ENCODE results near the gene CELF4. TPM values are rescaled to one million over a fixed set of nuclear protein-coding genes. Genes with fewer than 3 reads are reported as not detected.

CELF4 gene
- total and polyA plus RNA-seq, 2 donors (not counting 3 experiments of a cell fraction or from before 2014, with no cell fraction given): not detected

DNA sequence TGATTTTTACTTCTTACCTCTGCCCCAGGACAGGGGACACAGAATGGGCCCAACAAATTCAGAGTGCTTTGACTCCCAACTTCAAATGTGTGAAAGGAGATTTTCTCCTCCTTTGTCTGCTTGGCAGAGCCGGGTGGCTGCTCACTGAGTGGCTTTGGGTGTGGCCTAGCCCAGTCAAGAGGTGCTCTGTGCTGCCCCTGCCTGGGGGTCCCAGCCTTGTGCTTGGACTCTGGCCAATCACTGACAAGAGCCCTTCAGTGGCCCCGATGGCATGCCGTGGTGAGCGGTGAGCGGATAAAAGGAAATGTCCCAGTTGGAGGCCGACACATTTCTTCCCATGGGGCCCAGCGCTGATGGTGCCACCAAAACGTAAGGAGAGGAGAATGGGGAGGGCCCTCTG lies 259.2 kb downstream of the CELF4 start:
- POLR2A ChIA-PET: no interaction called here
- H3K4me2 ChIP-seq (ENCODE audit: insufficient read depth, low read length): no peak overlapping the region
- CTCF ChIA-PET: no interaction called here

DNA sequence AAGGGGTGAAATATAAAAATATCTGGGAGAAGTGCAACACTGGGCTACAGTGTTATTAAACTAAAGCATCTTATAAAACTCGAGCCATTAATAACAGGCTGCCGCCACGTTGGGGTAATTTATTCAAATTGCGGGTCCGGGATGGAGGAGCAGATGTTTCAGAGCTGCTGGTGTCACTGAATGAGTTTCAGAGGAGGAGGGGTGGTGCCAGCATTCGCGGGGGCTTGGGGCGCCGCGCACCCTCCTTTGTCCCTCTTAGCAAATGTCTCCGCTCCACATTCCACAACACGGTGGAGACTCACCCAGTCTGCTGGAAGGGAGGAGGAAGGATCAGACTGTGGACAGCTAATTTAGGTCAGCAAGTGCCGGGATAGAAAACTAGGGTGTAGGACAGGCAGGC lies 260.5 kb downstream of the CELF4 start:
- ChIA-PET POLR2A (no interaction called here), CTCF (no interaction called here)
- Histone ChIP-seq H3K27me3 (ENCODE audit: control insufficient read depth in 2 of 2, insufficient read depth in 2 of 2, low read length in 2 of 2) (no peaks in the 10 kb centered on the region), H4K20me1 (replicated peaks; ENCODE audit: control insufficient read depth, extremely low read depth, insufficient read depth, low read length) (no peaks in the 10 kb centered on the region), H2AFZ (ENCODE audit: low read depth, low read length) (no peak overlapping the region), H3K79me2 (ENCODE audit: control insufficient read depth, insufficient read depth, low read length) (no peaks in the 10 kb centered on the region), H3K4me1 (ENCODE audit: control insufficient read depth, extremely low read depth, insufficient read depth, low read length) (no peaks in the 10 kb centered on the region), H3K4me3 (replicated peaks in 1 of 3; ENCODE audit: insufficient read depth in 1 of 3, low read depth in 1 of 3, low read length in 3 of 3) (no peak overlapping the region), H3K9me3 (replicated peaks; ENCODE audit: control insufficient read depth, insufficient read depth, low read length) (no peaks in the 10 kb centered on the region), H3K36me3 (ENCODE audit: control insufficient read depth in 2 of 2, extremely low read depth in 1 of 2, insufficient read depth in 2 of 2, low read length in 2 of 2) (no peaks in the 10 kb centered on the region), H3K27ac (ENCODE audit: insufficient read depth, low read depth, low read length) (no peak overlapping the region), H3K9me1 (replicated peaks; ENCODE audit: control insufficient read depth, extremely low read depth, insufficient read depth, low read length) (no peaks in the 10 kb centered on the region), H3K9ac (replicated peaks; ENCODE audit: extremely low read depth, insufficient read depth, low read length) (no peak overlapping the region), H3K4me2 (ENCODE audit: insufficient read depth, low read length) (no peak overlapping the region)
- intact Hi-C loops (cut with micrococcal nuclease): no loop called here
- dilution Hi-C loops (cut with MboI; ENCODE audit: extremely low pct_ligation_motif_present, low sequenced_read_pairs): no loop called here
- FAIRE-seq (no peak), DNase-seq (ENCODE audit: low read depth, low spot score) (no peak)
- TF ChIP-seq, protein P1, sequence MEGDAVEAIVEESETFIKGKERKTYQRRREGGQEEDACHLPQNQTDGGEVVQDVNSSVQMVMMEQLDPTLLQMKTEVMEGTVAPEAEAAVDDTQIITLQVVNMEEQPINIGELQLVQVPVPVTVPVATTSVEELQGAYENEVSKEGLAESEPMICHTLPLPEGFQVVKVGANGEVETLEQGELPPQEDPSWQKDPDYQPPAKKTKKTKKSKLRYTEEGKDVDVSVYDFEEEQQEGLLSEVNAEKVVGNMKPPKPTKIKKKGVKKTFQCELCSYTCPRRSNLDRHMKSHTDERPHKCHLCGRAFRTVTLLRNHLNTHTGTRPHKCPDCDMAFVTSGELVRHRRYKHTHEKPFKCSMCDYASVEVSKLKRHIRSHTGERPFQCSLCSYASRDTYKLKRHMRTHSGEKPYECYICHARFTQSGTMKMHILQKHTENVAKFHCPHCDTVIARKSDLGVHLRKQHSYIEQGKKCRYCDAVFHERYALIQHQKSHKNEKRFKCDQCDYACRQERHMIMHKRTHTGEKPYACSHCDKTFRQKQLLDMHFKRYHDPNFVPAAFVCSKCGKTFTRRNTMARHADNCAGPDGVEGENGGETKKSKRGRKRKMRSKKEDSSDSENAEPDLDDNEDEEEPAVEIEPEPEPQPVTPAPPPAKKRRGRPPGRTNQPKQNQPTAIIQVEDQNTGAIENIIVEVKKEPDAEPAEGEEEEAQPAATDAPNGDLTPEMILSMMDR (IDR thresholded peaks at IDR 0.05; ENCODE audit: extremely low read depth in 1 of 2, insufficient read depth in 1 of 2, low read depth in 1 of 2, low read length in 2 of 2): no peak
- TF ChIP-seq, protein P2, sequence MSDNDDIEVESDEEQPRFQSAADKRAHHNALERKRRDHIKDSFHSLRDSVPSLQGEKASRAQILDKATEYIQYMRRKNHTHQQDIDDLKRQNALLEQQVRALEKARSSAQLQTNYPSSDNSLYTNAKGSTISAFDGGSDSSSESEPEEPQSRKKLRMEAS (IDR thresholded peaks at IDR 0.05; ENCODE audit: insufficient read depth, insufficient read length): no peak
- TF ChIP-seq MYC (IDR thresholded peaks at IDR 0.05; ENCODE audit: low read depth, low read length) (no peak), GATA2 (IDR thresholded peaks at IDR 0.05; ENCODE audit: insufficient read depth, insufficient read length, low read depth, low read length) (no peak), EZH2 (IDR thresholded peaks at IDR 0.05; ENCODE audit: borderline replicate concordance, low read depth, low read length, severe bottlenecking) (no peak), FOS (IDR thresholded peaks at IDR 0.05; ENCODE audit: borderline replicate concordance, insufficient read depth, low read length) (no peak), JUN (IDR thresholded peaks at IDR 0.05; ENCODE audit: borderline replicate concordance, insufficient read depth, insufficient read length, low read depth) (no peak), POLR2AphosphoS5 (IDR thresholded peaks at IDR 0.05; ENCODE audit: insufficient read depth, low read depth, low read length) (no peak), POLR2A (IDR thresholded peaks at IDR 0.05; ENCODE audit: low read depth, low read length) (no peak)
- BruUV-seq (replicated peaks): no TSS peak

More for the DNA sequence above, 259.2 kb downstream of the CELF4 start:
- intact Hi-C loops (cut with micrococcal nuclease) (no loop called here), dilution Hi-C loops (cut with MboI; ENCODE audit: extremely low pct_ligation_motif_present, low sequenced_read_pairs) (no loop called here)
- no peaks in the 10 kb centered on the region for H3K79me2 ChIP-seq (ENCODE audit: control insufficient read depth, insufficient read depth, low read length)
- BruUV-seq (replicated peaks): no TSS peak
- H4K20me1 ChIP-seq (replicated peaks; ENCODE audit: control insufficient read depth, extremely low read depth, insufficient read depth, low read length): no peaks in the 10 kb centered on the region
- no peak overlapping the region for H3K27ac ChIP-seq (ENCODE audit: insufficient read depth, low read depth, low read length)
- H3K4me1 ChIP-seq (ENCODE audit: control insufficient read depth, extremely low read depth, insufficient read depth, low read length): no peaks in the 10 kb centered on the region
- no peaks in the 10 kb centered on the region for H3K9me3 ChIP-seq (replicated peaks; ENCODE audit: control insufficient read depth, insufficient read depth, low read length)
- H3K36me3 ChIP-seq (ENCODE audit: control insufficient read depth in 2 of 2, extremely low read depth in 1 of 2, insufficient read depth in 2 of 2, low read length in 2 of 2): no peaks in the 10 kb centered on the region
- H3K9me1 ChIP-seq (replicated peaks; ENCODE audit: control insufficient read depth, extremely low read depth, insufficient read depth, low read length): no peaks in the 10 kb centered on the region
- no peak overlapping the region for H2AFZ ChIP-seq (ENCODE audit: low read depth, low read length)
- no peak overlapping the region for H3K4me3 ChIP-seq (replicated peaks in 1 of 3; ENCODE audit: insufficient read depth in 1 of 3, low read depth in 1 of 3, low read length in 3 of 3)
- no peaks in the 10 kb centered on the region for H3K27me3 ChIP-seq (ENCODE audit: control insufficient read depth in 2 of 2, insufficient read depth in 2 of 2, low read length in 2 of 2)
- TF ChIP-seq, protein P1 (IDR thresholded peaks at IDR 0.05; ENCODE audit: extremely low read depth in 1 of 2, insufficient read depth in 1 of 2, low read depth in 1 of 2, low read length in 2 of 2): no peak
- DNase-seq (ENCODE audit: low read depth, low spot score) (no peak), FAIRE-seq (no peak)
- no peak overlapping the region for H3K9ac ChIP-seq (replicated peaks; ENCODE audit: extremely low read depth, insufficient read depth, low read length)
